GM21447 (cell line): ENCODE results near the gene NEK2.
"Not testable (repeated sequence)": the region's sequence is repeated elsewhere in the genome, so short reads cannot be mapped to it uniquely, and the experiment has no call there.

Experiments
- ATAC-seq: cut with Tn5 transposase; IDR thresholded peaks from one replicate; pipeline ENCODE4 v1.9.1; 2021; ENCODE audit not compliant: unreplicated experiment

Gene NEK2

GRCh38 chr1:211695135-211695816, 19.9 kb upstream of the NEK2 start:
- ATAC-seq = peak; percentile 30

- ATAC-seq = not testable (repeated sequence)
These were observed 18.5 kb upstream of the NEK2 start for GRCh38 chr1:211693911-211694310.

DNA sequence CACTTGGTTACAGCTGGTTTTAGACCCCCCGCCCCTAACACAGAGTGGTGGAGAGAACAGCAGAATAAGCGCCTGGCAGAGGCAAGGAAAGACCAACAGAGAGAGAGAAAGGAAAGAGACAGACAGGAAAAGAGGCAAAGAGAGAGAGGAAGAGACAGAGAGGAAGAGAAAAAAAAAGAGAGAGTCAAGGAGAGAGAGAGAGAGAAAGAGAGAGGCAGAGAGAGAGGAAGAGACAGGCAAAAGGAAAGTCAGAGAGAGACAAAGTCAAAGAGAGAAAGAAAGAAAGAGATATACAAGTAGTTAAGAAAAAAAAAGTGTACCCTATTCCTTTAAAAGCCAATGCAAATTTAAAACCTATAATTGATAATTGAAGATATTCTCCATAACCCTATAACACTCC, 13.0 kb upstream of the NEK2 start:
- no peak for ATAC-seq

- no peak for ATAC-seq
These were observed 12.2 kb upstream of the NEK2 start for GRCh38 chr1:211687462-211688215.

DNA sequence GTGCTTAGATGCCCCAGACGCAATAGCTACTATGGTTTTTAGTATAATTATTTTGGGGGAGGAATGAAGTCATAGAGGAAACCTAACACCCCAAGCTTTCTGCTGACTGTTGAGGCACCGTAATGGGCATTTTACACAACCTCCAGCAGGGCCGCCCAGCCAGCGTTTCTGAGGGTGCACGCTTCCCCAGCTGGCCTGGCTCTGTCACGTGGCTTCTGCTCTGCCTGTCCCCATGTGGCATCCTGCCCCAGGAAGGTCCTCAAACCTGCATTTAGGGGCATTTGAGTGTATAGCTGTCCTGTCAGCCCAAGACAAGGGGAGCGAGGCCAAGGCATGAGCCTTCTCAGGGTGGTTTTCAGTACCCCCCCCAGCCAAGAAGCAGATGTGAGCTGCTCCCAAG, 10.4 kb upstream of the NEK2 start:
- ATAC-seq = no peak

GRCh38 chr1:211684791-211685190, 9.4 kb upstream of the NEK2 start:
- no peak for ATAC-seq

- ATAC-seq = no peak
These were observed 8.9 kb upstream of the NEK2 start for GRCh38 chr1:211684331-211684730.

DNA sequence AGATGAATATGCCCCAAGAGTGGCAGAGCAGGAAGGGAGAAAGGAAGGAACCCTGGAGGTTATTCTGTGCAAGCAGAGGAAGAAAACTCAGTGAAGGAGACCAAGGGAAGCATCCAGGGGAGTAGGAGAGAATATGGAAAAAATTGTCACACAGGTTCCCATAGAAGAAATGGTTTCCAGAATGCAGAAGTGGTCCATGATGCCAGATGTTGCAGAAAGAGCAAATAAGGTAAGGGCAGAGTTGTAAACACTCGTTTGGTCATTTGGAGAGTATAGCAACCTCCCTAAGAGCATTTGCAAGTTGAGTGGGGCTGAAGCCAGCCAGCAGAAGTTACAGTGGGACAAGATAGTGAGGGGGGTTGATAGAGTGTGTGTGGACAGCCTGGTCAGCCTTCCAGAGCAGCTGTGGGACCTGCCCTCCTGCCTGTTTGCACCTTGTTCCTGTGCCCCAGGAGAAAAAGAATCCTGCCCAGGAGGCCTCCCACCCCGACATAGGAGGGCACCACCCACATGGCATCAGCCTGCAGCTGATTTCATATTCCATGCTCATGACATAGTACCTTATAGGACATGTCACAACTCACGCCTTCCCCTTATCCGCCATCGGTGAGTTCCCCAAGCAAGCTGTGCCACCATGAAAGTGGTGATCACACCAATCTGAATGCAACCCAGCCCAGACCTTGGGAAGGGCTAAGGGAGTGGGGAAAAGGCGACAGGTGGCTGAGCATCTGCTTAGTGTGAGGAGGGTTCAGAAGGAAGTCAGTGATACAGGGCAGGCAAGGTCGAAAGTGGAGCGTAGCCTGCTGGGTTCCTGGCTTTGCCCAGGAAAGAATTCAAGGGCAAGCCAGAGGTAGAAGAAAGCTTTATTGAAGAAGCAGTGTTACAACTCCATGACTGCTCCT, 8.2 kb upstream of the NEK2 start:
- no peak for ATAC-seq

- ATAC-seq = not testable (repeated sequence)
These were observed 6.8 kb upstream of the NEK2 start for GRCh38 chr1:211682186-211682585.

- peak; percentile 77 for ATAC-seq
These were observed 5.4 kb upstream of the NEK2 start for GRCh38 chr1:211680752-211681327.

- peak; percentile 35 for ATAC-seq
These were observed 2.2 kb upstream of the NEK2 start for GRCh38 chr1:211677659-211678058.

DNA sequence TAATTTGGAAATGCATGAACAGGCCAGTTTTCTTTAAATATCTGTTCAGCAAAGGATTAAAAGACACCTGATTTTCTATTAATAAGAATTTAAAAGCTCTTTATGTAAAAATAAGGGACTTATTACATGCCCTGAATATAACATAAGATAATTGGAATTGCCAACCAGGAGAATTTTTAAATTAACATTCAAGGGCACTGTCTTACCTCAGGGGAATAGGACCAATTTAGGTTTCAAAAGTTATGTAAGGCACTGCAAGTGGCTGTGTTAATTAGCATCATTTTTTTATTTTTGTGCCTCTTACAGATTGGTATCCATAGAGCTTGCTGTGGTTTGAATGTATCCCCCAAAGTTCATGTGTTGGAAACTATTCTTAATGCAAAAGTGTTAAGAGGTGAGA, 1.3 kb upstream of the NEK2 start:
- no peak for ATAC-seq

DNA sequence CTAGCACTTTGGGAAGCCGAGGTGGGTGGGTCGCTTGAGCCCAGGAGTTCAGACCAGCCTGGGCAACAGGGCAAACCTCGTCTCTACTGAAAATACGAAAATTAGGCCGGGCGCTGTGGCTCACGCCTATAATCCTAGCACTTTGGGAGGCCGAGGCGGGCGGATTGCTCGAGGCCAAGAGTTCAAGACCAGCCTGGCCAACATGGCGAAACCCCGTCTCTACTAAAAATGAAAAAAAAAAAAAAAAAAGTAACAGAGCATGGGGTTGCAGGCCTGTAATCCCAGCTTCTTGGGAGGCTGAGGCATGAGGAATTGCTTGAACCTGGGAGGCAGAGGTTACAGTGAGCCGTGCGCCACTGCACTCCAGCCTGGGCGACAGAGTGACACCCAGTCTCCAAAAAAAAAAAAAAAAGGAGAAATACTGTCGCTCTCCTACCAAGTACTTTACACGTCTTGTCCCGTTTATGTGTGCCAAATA, 724 bp upstream of the NEK2 start:
- ATAC-seq = no peak

- no peak for ATAC-seq
These were observed 8.3 kb downstream of the NEK2 start for GRCh38 chr1:211667065-211667617.

GRCh38 chr1:211660718-211661222, 14.7 kb downstream of the NEK2 start:
- ATAC-seq = no peak

- no peak for ATAC-seq
These were observed 18.7 kb downstream of the NEK2 start for GRCh38 chr1:211656728-211657127.

DNA sequence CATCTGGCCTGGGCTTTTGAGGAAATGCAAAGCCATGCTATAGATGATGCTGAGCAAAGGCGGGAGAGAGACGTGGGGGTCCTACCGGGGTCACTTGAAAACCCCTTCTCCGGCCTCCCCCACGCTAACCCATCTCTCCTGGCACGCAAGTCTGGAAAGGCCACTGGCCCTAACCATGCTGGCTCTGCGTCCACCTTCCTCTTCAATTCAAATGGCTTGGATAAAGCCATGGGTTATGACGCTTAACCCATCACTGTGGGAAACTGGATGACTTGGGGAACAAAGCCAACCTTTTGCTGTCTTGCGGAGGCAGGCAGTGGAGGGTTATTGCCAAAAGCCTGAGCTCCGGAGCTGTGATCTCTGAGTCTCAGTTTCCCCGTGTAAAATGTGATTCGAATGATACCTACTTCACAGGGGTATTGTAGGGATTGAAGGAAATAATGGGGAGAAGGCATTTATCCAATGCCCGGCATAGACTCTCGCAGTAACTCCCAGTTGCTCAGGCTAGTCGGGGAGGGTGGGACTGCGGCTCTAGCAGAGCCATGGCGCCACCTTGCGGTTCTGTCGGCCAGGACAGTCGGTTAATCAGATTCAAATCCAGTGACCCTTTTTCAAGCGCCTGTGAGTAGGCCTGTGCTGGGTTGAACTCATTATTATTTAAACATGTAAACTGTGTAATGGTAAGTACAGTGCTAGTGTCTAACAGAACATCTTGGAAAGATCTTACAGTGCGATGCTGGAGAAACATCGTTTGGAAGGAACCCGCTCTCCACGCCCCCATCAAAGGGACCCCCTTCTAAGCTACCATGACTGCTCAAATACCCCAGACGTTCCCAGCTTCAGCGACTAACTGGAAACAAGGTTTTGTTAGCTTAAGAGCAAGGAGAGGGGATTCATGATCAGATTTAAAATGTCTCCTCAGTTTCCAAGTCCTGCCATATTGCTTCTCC, 20.3 kb downstream of the NEK2 start:
- ATAC-seq = peak; percentile 67

GRCh38 chr1:211653959-211654496, 21.4 kb downstream of the NEK2 start:
- no peak for ATAC-seq

DNA sequence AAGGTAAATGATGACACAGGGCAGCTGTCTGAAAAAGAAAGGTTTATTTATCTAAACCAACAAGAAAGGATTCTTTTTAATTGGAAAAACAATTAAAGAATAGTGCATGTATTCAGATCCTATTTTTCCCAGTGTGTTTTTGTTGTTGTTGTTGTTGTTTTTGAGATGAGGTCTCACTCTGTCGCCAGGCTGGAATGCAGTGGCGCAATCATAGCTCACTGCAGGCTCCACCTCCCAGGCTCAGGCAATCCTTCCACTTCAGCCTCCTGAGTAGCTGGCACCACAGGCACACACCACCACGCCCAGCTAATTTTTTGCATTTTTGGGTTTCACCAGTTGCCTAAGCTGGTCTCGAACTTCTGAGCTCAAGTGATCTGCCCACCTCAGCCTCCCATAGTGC, 22.1 kb downstream of the NEK2 start:
- no peak for ATAC-seq
